IMR-90 (cell line): ENCODE data around the gene STRA8. TPM values are rescaled to one million over a fixed set of nuclear protein-coding genes. Genes with fewer than 3 reads are reported as not detected.

Experiments
- ATAC-seq: fragments of 200-7000 bp; cut with Tn5 transposase; 2 replicates; pipeline ENCODE4 v1.9.1; 2020; ENCODE audit warnings: low read depth, mild to moderate bottlenecking, moderate library complexity
- BruUV-seq: library from RNA; stranded (reverse); fragments of 400-500 nt; replicated peaks from 2 replicates; lab custom pipeline; 2021; lab: Mats Ljungman, UMichigan
- CTCF ChIA-PET: fragments of 300-600 bp; formaldehyde crosslinking; extraction: SDS; loops from one replicate; lab custom pipeline; 2021; ENCODE audit warnings: antibody characterized with exemption; lab: Yijun Ruan, JAX
- POLR2A ChIA-PET: fragments of 300-600 bp; sonication (Branson Sonifier 250); formaldehyde crosslinking; loops from one replicate; lab custom pipeline; 2022; ENCODE audit warnings: antibody characterized with exemption; ENCODE audit not compliant: unreplicated experiment; lab: Charles Lee
- DNase-seq: peaks from one replicate; pipeline ENCODE4 v3.0.0; 2013
- H2AFZ ChIP-seq: replicated peaks from 2 replicates; pipeline ENCODE3; 2013; ENCODE audit warnings: low read length, mild to moderate bottlenecking; ENCODE audit not compliant: poor library complexity
- H2AK5ac ChIP-seq: 2 replicates; pipeline ENCODE4 v1.6.1; 2013; ENCODE audit warnings: low read depth, low read length, inconsistent platforms
- H2AK9ac ChIP-seq: replicated peaks from 2 replicates; pipeline ENCODE3; 2013; ENCODE audit warnings: mild to moderate bottlenecking, low read depth, low read length, moderate library complexity; ENCODE audit not compliant: poor library complexity
- H2BK120ac ChIP-seq: 2 replicates; pipeline ENCODE4 v1.6.1; 2013; ENCODE audit warnings: low read depth, low read length, inconsistent platforms
- H2BK15ac ChIP-seq: 3 replicates; pipeline ENCODE4 v1.6.1; 2013; ENCODE audit warnings: low read depth, low read length, inconsistent platforms
- H2BK20ac ChIP-seq: 2 replicates; pipeline ENCODE4 v1.6.1; 2013; ENCODE audit warnings: low read depth, mild to moderate bottlenecking, inconsistent platforms, low read length, moderate library complexity
- H2BK5ac ChIP-seq: 2 replicates; pipeline ENCODE4 v1.6.1; 2013; ENCODE audit warnings: mild to moderate bottlenecking, low read depth, low read length, inconsistent platforms; ENCODE audit not compliant: poor library complexity, severe bottlenecking
- H3K14ac ChIP-seq: replicated peaks from 2 replicates; pipeline ENCODE4 v1.6.1; 2013; ENCODE audit warnings: low read depth, low read length, inconsistent platforms
- H3K18ac ChIP-seq: 2 replicates; pipeline ENCODE4 v1.6.1; 2013; ENCODE audit warnings: low read depth, low read length, control low read depth
- H3K23ac ChIP-seq: 2 replicates; pipeline ENCODE4 v1.6.1; 2013; ENCODE audit warnings: low read depth, low read length, inconsistent platforms
- H3K27ac ChIP-seq: 2 replicates; pipeline ENCODE4 v1.5.1; 2013; ENCODE audit warnings: mild to moderate bottlenecking, control low read depth, low read length; ENCODE audit not compliant: insufficient read depth
- H3K27me3 ChIP-seq: 2 replicates; pipeline ENCODE4 v1.6.1; 2013; ENCODE audit warnings: low read length; ENCODE audit not compliant: control insufficient read depth, insufficient read depth
- H3K36me3 ChIP-seq: 2 replicates; pipeline ENCODE4 v1.6.1; 2013; ENCODE audit warnings: low read length, mixed read lengths; ENCODE audit not compliant: control insufficient read depth, insufficient read depth
- H3K4ac ChIP-seq: 2 replicates; pipeline ENCODE4 v1.6.1; 2013; ENCODE audit warnings: low read depth, low read length, inconsistent platforms
- H3K4me1 ChIP-seq: 2 replicates; pipeline ENCODE4 v1.6.1; 2013; ENCODE audit warnings: low read length, mixed read lengths; ENCODE audit not compliant: control insufficient read depth, insufficient read depth
- H3K4me2 ChIP-seq: 2 replicates; pipeline ENCODE4 v1.6.1; 2013; ENCODE audit warnings: low read depth, mild to moderate bottlenecking, control low read depth, low read length, moderate library complexity
- H3K4me3 ChIP-seq: 2 replicates; pipeline ENCODE4 v1.5.1; 2013; ENCODE audit warnings: low read depth, mild to moderate bottlenecking, control low read depth, low read length, moderate library complexity; ENCODE audit not compliant: insufficient read depth
- H3K56ac ChIP-seq: 2 replicates; pipeline ENCODE4 v1.6.1; 2013; ENCODE audit warnings: low read length, inconsistent platforms; ENCODE audit not compliant: insufficient read depth; ENCODE audit errors: extremely low read depth
- H3K79me1 ChIP-seq, 2 experiments: 2 replicates each; pipeline ENCODE4 v1.6.1; 2013; ENCODE audit warnings: low read length in 2 of 2, inconsistent platforms in 1 of 2, low read depth in 1 of 2
- H3K9ac ChIP-seq: 2 replicates; pipeline ENCODE4 v1.6.1; 2013; ENCODE audit warnings: low read depth, low read length, control low read depth
- H3K9me1 ChIP-seq: 2 replicates; pipeline ENCODE4 v1.6.1; 2013; ENCODE audit warnings: low read length, inconsistent platforms; ENCODE audit not compliant: insufficient read depth
- H3K9me3 ChIP-seq: 2 replicates; pipeline ENCODE4 v1.6.1; 2013; ENCODE audit warnings: low read length; ENCODE audit not compliant: control insufficient read depth, insufficient read depth
- H4K20me1 ChIP-seq: 2 replicates; pipeline ENCODE4 v1.6.1; 2013; ENCODE audit warnings: low read length, inconsistent platforms; ENCODE audit not compliant: insufficient read depth
- H4K5ac ChIP-seq: 2 replicates; pipeline ENCODE4 v1.6.1; 2013; ENCODE audit warnings: mild to moderate bottlenecking, low read depth, low read length, control low read depth
- H4K8ac ChIP-seq, 2 experiments: 2 replicates each; pipeline ENCODE4 v1.6.1; 2013; ENCODE audit warnings: low read depth in 2 of 2, low read length in 2 of 2, control low read depth in 1 of 2, inconsistent platforms in 1 of 2
- H4K91ac ChIP-seq: 2 replicates; pipeline ENCODE4 v1.6.1; 2013; ENCODE audit warnings: low read depth, low read length, inconsistent platforms; ENCODE audit not compliant: insufficient read depth
- CEBPB ChIP-seq: IDR thresholded peaks from 2 replicates; pipeline ENCODE4 v1.6.1; 2012; ENCODE audit warnings: low read depth, low read length, improper control_type of control experiment
- MAFK ChIP-seq: IDR thresholded peaks from 2 replicates; pipeline ENCODE4 v1.6.1; 2012; ENCODE audit warnings: low read depth, low read length, improper control_type of control experiment
- RFX5 ChIP-seq: IDR thresholded peaks from 2 replicates; pipeline ENCODE4 v1.8.0; 2012; ENCODE audit warnings: low read depth, mild to moderate bottlenecking, low read length, moderate library complexity
- WGBS, 2 experiments: methylation state at CpG; one replicate each; pipeline versions ENCODE4 v1.1.5 to v1.1.7; 2013; ENCODE audit warnings: missing lambda C conversion rate in 2 of 2; ENCODE audit not compliant: insufficient read length in 1 of 2; ENCODE audit errors: extremely low coverage in 2 of 2; 5-methylcytosine and 5-hydroxymethylcytosine counted together
- dilution Hi-C: fragments of 300-500 bp; cut with HindIII; formaldehyde crosslinking; loops from one replicate; pipeline ENCODE4 v1.14.3; 2018; ENCODE audit warnings: low sequenced_read_pairs; ENCODE audit not compliant: unreplicated experiment
- in situ Hi-C: fragments of 300-500 bp; cut with MboI; formaldehyde crosslinking; loops from 3 replicates; pipeline ENCODE4 v1.14.3; 2019; ENCODE audit warnings: low sequenced_read_pairs, inconsistent platforms, mixed read lengths
- intact Hi-C: fragments of 100-400 bp; cut with micrococcal nuclease; formaldehyde crosslinking; loops from 2 replicates; pipeline ENCODE4 v1.10.0; 2022
- polyA plus RNA-seq, 3 experiments: library from polyadenylated mRNA; depleted of rRNA; stranded (reverse); fragments of >200 nt; gene quantifications; 2 replicates each; pipeline ENCODE4 v1.2.3, GENCODE V29; 2012; ENCODE audit warnings: low replicate concordance in 1 of 3
- total RNA-seq: library from RNA; depleted of rRNA; stranded (reverse); fragments of >200 nt; gene quantifications from 2 replicates; pipeline ENCODE4 v1.2.3, GENCODE V29; 2012

Gene STRA8
- total and polyA plus RNA-seq, 2 of the 4 experiments (the other 2 are of a cell fraction), result not detected

GRCh38 chr7:135189221-135189662 is 44.4 kb upstream of the STRA8 start:
- no peak overlapping the region for H2AK5ac ChIP-seq
- no peak overlapping the region for H3K18ac ChIP-seq
- H3K4me3 ChIP-seq, result no peak overlapping the region
- no peak overlapping the region for H2AK9ac ChIP-seq
- H3K79me1 ChIP-seq, result 0 out of 4 replicates have a peak, but pooled peaks cover 0 to 11% of the 10 kb centered on the region in 2 experiments
- H3K27me3 ChIP-seq, result no peaks in the 10 kb centered on the region
- H3K27ac ChIP-seq, result no peak overlapping the region
- no peaks in the 10 kb centered on the region for H4K20me1 ChIP-seq
- no peak overlapping the region for H3K9ac ChIP-seq
- H3K9me1 ChIP-seq, result peaks cover 11% of the 10 kb centered on the region
- intact Hi-C loops, result no loop called here
- ATAC-seq (no peak), DNase-seq (no peak)
- ChIA-PET CTCF (no interaction called here), POLR2A (no interaction called here)
- H2AFZ ChIP-seq, result no peak overlapping the region
- peak; percentile 73 for TF ChIP-seq MAFK
- no peak for TF ChIP-seq CEBPB
- TF ChIP-seq RFX5, result no peak
- no peak overlapping the region for H4K5ac ChIP-seq
- no peak overlapping the region for H2BK15ac ChIP-seq
- no peak overlapping the region for H2BK5ac ChIP-seq
- peaks cover 48% of the 10 kb centered on the region for H3K36me3 ChIP-seq
- H2BK120ac ChIP-seq, result no peak overlapping the region
- H3K56ac ChIP-seq, result no peak overlapping the region
- no peak overlapping the region for H2BK20ac ChIP-seq
- H4K8ac ChIP-seq, result no peak overlapping the region
- dilution Hi-C loops, result no loop called here
- no peak overlapping the region for H3K23ac ChIP-seq
- H3K4me1 ChIP-seq, result peaks cover 9% of the 10 kb centered on the region
- 100% methylated on average over 2 of the region's 6 CpGs; no CpG with 5 or more reads in 1 of the 2 experiments for WGBS, 2 experiments
- H3K4me2 ChIP-seq, result no peak overlapping the region
- H4K91ac ChIP-seq, result no peak overlapping the region
- in situ Hi-C loops, result no loop called here
- H3K14ac ChIP-seq, result no peak overlapping the region
- peaks cover 4% of the 10 kb centered on the region; the same call in 1 of the 2 replicates for H3K9me3 ChIP-seq
- BruUV-seq, result no TSS peak
- no peak overlapping the region for H3K4ac ChIP-seq
